ENCODE measurements around the gene PRR20G. TPM values are rescaled to one million over a fixed set of nuclear protein-coding genes. Genes with fewer than 3 reads are reported as not detected.
"Not testable (repeated sequence)": the region's sequence is repeated elsewhere in the genome, so short reads cannot be mapped to it uniquely, and the experiment has no call there.

Gene PRR20G
- total and polyA plus RNA-seq, 2 of the 8 experiments (the other 6 are each of a cell fraction or from before 2014, with no cell fraction given), result 0.24 TPM; not detected in 1

DNA sequence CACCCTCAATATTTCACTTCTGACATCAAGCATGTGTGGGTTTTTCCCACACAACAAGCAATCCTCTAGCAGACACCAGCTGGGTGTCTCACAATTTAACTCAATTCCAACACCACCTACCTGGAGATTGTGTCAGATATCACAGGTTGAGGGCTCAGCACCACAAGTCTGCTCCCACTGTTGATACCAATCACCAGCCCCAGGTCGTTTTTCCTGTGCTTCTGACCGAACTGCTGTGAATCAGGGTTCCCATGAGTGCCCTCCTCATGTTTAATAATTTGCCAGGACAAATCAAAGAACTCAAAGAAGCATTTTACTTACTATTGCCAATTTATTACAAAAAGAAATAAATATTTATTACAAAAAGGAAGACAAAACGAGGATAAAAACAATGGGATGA lies 25.0 kb upstream of the PRR20G start (continued):
- no peak for TF ChIP-seq RNF2 (IDR thresholded peaks at IDR 0.05; ENCODE audit: borderline replicate concordance, low read depth, low read length, missing control alignments, poor library complexity, severe bottlenecking)
- no peak for TF ChIP-seq KDM1A (IDR thresholded peaks at IDR 0.05; ENCODE audit: borderline replicate concordance, low read length)
- no peak for TF ChIP-seq TBP (IDR thresholded peaks at IDR 0.05; ENCODE audit: low read depth, low read length)

GRCh38 chr3:127308821-127309220 lies 21.0 kb upstream of the PRR20G start:
- H3K9ac ChIP-seq (replicated peaks in 1 of 4; ENCODE audit: extremely low read depth in 1 of 4, low read depth in 3 of 4, low read length in 3 of 4); H3K4me3 ChIP-seq (ENCODE audit: extremely low read depth in 1 of 4, insufficient read depth in 2 of 4, low read depth in 3 of 4, low read length in 4 of 4); FAIRE-seq; H2BK120ac ChIP-seq (replicated peaks; ENCODE audit: low read depth, low read length); H3K27me3 ChIP-seq (replicated peaks in 1 of 4; ENCODE audit: control insufficient read depth in 3 of 4, extremely low read depth in 1 of 4, insufficient read depth in 3 of 4, low read length in 3 of 4); H3K56ac ChIP-seq (replicated peaks; ENCODE audit: insufficient read length, low read depth, low read length); H3K9me3 ChIP-seq (ENCODE audit: insufficient read depth in 2 of 2, low read depth in 1 of 2, low read length in 1 of 2); H3K79me1 ChIP-seq (ENCODE audit: low read depth, low read length); DNase-seq (ENCODE audit: low read depth in 1 of 2, low spot score in 2 of 2); H4K8ac ChIP-seq (ENCODE audit: extremely low read depth, insufficient read depth, low read length); H2AFZ ChIP-seq (ENCODE audit: low read length); H4K5ac ChIP-seq (ENCODE audit: insufficient read length, low read depth, low read length); H3K14ac ChIP-seq (ENCODE audit: insufficient read length); H3K79me2 ChIP-seq (ENCODE audit: control insufficient read depth in 1 of 2, insufficient read depth in 2 of 2, low read length in 2 of 2); H3K4me2 ChIP-seq (ENCODE audit: insufficient read depth in 1 of 2, low read depth in 2 of 2, low read length in 2 of 2); H2BK12ac ChIP-seq (ENCODE audit: low read depth, low read length); H3K23me2 ChIP-seq (ENCODE audit: low read depth, low read length); H4K20me1 ChIP-seq (replicated peaks in 1 of 2; ENCODE audit: control insufficient read depth in 1 of 2, insufficient read depth in 2 of 2, low read length in 2 of 2); H3K23ac ChIP-seq (ENCODE audit: insufficient read length); H2AK5ac ChIP-seq (ENCODE audit: low read depth, low read length); H2BK5ac ChIP-seq (ENCODE audit: low read depth, low read length); H4K91ac ChIP-seq (replicated peaks; ENCODE audit: insufficient read length, low read length); H3K36me3 ChIP-seq (ENCODE audit: control insufficient read depth in 2 of 4, insufficient read depth in 4 of 4, low read length in 3 of 4); H3K27ac ChIP-seq (ENCODE audit: low read depth, low read length); POLR2A ChIA-PET (ENCODE audit: partially characterized antibody); H3K4me1 ChIP-seq (replicated peaks in 1 of 4; ENCODE audit: control insufficient read depth in 3 of 4, insufficient read depth in 4 of 4, low read length in 3 of 4); H2BK20ac ChIP-seq (ENCODE audit: low read length); H2BK15ac ChIP-seq (ENCODE audit: low read length); H3K4ac ChIP-seq (replicated peaks; ENCODE audit: insufficient read length, low read depth, low read length); H3K18ac ChIP-seq (ENCODE audit: extremely low read depth, low read length): not testable (repeated sequence)
- no CpG with 5 or more reads among the region's 28 CpGs for WGBS, 2 experiments (ENCODE audit: extremely low coverage in 1 of 2, insufficient coverage in 1 of 2, insufficient read length in 1 of 2, insufficient replicate concordance in 2 of 2, low coverage in 1 of 2, low lambda C conversion rate in 2 of 2, missing lambda C conversion rate in 1 of 2)
- CTCF ChIA-PET (ENCODE audit: partially characterized antibody), result interaction anchor here (1.5 kb wide), 1 partner anchor 20 kb away, joined by 6 read pairs; the partner anchor contains the start of gene PRR20G
